Muscle layer of duodenum (tissue), 2 donors: ENCODE measurements around the gene SPC25.
A peak's percentile ranks its signal among the peaks of the same experiment; 100 is the strongest.

Experiments used
- H3K27ac ChIP-seq: one replicate; pipeline ENCODE4 v1.7.0; 2013; ENCODE audit warnings: mild to moderate bottlenecking, low read length
- H3K27me3 ChIP-seq: one replicate; pipeline ENCODE4 v1.7.0; 2013; ENCODE audit warnings: low read depth, mild to moderate bottlenecking, control low read depth, low read length
- H3K36me3 ChIP-seq, 2 donors: one replicate each; pipeline ENCODE4 v1.7.0; 2013; ENCODE audit warnings: low read length in 2 of 2, control low read depth in 1 of 2, mild to moderate bottlenecking in 1 of 2; ENCODE audit not compliant: insufficient read depth in 2 of 2, control insufficient read depth in 1 of 2
- H3K4me1 ChIP-seq, 2 donors: one replicate each; pipeline ENCODE4 v1.7.0; 2013; ENCODE audit warnings: low read length in 2 of 2, mild to moderate bottlenecking in 2 of 2, control low read depth in 1 of 2, moderate library complexity in 1 of 2; ENCODE audit not compliant: insufficient read depth in 2 of 2, control insufficient read depth in 1 of 2
- H3K4me3 ChIP-seq, 2 donors: one replicate each; pipeline ENCODE4 v1.7.0; 2013; ENCODE audit warnings: low read length in 2 of 2, low read depth in 1 of 2, mild to moderate bottlenecking in 1 of 2
- H3K9me3 ChIP-seq, 2 donors: one replicate each; pipeline ENCODE4 v1.7.0; 2013; ENCODE audit warnings: low read length in 2 of 2, control low read depth in 1 of 2, mild to moderate bottlenecking in 1 of 2; ENCODE audit not compliant: control insufficient read depth in 1 of 2
- donor health status: healthy.

The SPC25 gene

GRCh38 chr2:168920504-168921157 lies 30.4 kb upstream of the SPC25 start:
- H3K27me3 ChIP-seq: no peaks in the 10 kb centered on the region
- no peak overlapping the region for H3K27ac ChIP-seq
- H3K4me3 ChIP-seq: no peak overlapping the region
- no peaks in the 10 kb centered on the region for H3K36me3 ChIP-seq
- H3K9me3 ChIP-seq: peaks cover 0 to 3% of the 10 kb centered on the region in 2 donors
- H3K4me1 ChIP-seq: no peaks in the 10 kb centered on the region

DNA sequence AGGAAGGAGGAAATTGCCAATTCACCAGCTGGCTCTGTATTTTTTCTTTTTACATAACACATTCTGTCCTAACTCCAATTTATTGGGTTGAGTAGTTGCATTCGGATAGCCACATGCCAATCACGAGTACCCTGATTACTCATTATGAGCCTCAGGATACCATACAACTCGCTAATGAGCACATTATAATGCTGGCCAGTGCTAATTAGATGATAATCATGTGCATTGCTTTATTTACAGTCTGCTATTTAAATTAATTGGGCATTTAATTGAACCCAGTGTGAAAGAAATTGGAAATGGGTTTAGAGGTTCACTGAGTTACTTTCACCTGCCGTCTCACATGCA lies 26.1 kb upstream of the SPC25 start:
- Histone ChIP-seq H3K36me3 (no peaks in the 10 kb centered on the region), H3K4me1 (no peaks in the 10 kb centered on the region), H3K27ac (no peak overlapping the region), H3K27me3 (no peaks in the 10 kb centered on the region), H3K4me3 (no peak overlapping the region), H3K9me3 (peaks cover 0 to 5% of the 10 kb centered on the region in 2 donors)

DNA sequence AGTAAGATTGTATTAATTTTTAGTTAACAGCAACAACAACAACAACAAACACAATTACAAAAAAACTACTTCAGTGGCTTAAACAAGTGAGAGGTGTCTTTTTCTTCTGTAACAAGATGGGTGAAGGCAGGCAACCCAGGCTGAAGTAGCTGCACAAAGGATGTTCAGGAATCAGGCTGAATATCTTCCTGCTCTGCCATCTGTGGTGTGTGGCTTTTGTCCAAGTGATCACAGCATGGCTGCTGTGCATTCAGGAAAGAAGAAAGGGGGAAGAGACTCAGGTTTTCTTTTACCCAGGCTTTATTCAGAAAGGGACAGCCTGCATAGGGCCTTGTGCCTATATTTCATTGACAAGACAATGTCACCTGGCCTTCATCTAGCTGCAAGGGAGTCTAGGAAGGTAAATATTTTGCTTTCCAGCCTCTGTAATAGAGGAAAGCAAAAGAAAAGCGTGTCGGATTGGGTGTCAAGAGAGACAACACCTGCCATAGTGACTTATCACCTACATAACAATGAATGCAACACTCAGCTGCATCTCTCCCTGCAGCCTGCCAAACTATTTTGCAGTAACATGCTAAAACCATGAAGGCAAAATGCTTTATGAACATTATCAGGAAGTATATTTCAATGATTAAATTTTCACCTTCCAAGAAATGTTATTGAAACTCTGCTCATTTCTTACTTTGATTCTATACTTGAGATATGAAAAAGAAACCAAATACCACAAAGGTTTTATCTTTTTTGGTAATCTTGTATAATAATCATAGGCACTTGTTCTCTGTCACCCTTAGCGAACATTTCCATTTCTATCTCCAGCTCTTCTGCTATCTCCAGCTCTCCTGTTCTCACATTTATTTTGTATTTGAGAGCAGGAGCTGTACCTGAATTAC lies 25.5 kb upstream of the SPC25 start:
- Histone ChIP-seq H3K36me3 (no peaks in the 10 kb centered on the region), H3K27me3 (no peaks in the 10 kb centered on the region), H3K4me3 (no peak overlapping the region), H3K9me3 (peaks cover 0 to 5% of the 10 kb centered on the region in 2 donors), H3K4me1 (no peaks in the 10 kb centered on the region), H3K27ac (no peak overlapping the region)

GRCh38 chr2:168913495-168913894 lies 23.3 kb upstream of the SPC25 start:
- no peak overlapping the region for H3K27ac ChIP-seq
- H3K4me1 ChIP-seq: no peaks in the 10 kb centered on the region
- no peaks in the 10 kb centered on the region for H3K27me3 ChIP-seq
- peaks cover 0 to 5% of the 10 kb centered on the region in 2 donors for H3K9me3 ChIP-seq
- no peak overlapping the region for H3K4me3 ChIP-seq
- no peaks in the 10 kb centered on the region for H3K36me3 ChIP-seq

GRCh38 chr2:168912901-168913369 lies 22.7 kb upstream of the SPC25 start:
- Histone ChIP-seq H3K4me3 (peak overlapping the region; percentile 32 to 34), H3K27ac (no peak overlapping the region)

GRCh38 chr2:168912466-168912865 lies 22.2 kb upstream of the SPC25 start:
- Histone ChIP-seq H3K27ac (no peak overlapping the region), H3K36me3 (no peaks in the 10 kb centered on the region), H3K4me1 (no peaks in the 10 kb centered on the region), H3K4me3 (peak overlapping the region in 1 of 2 donors; percentile 32), H3K9me3 (peaks cover 0 to 5% of the 10 kb centered on the region in 2 donors), H3K27me3 (no peaks in the 10 kb centered on the region)

More at GRCh38 chr2:168912901-168913369, 22.7 kb upstream of the SPC25 start:
- Histone ChIP-seq H3K27me3 (no peaks in the 10 kb centered on the region), H3K4me1 (no peaks in the 10 kb centered on the region), H3K36me3 (no peaks in the 10 kb centered on the region), H3K9me3 (peaks cover 0 to 5% of the 10 kb centered on the region in 2 donors)

DNA sequence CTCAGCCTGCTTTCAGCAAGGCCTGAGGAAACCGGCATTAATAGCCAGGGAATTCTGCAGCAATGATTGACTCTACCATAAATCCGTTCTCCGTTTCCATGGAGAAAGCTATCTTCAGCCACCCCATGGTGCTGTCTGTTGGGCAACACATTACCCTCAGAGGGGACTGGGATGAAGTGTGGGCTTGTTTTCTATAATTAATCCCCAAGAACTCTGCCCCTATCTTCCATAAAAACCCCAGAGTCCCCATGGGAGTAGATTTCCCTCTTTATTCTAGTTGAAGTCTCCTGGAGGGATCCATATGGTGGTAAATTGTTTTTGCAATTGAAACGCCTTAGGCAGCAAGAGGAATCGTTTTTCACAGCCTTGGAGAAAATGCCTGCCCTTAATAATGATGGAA lies 20.1 kb upstream of the SPC25 start:
- Histone ChIP-seq H3K27me3 (no peaks in the 10 kb centered on the region), H3K36me3 (no peaks in the 10 kb centered on the region), H3K9me3 (no peaks in the 10 kb centered on the region), H3K27ac (no peak overlapping the region), H3K4me1 (no peaks in the 10 kb centered on the region), H3K4me3 (no peak overlapping the region)

DNA sequence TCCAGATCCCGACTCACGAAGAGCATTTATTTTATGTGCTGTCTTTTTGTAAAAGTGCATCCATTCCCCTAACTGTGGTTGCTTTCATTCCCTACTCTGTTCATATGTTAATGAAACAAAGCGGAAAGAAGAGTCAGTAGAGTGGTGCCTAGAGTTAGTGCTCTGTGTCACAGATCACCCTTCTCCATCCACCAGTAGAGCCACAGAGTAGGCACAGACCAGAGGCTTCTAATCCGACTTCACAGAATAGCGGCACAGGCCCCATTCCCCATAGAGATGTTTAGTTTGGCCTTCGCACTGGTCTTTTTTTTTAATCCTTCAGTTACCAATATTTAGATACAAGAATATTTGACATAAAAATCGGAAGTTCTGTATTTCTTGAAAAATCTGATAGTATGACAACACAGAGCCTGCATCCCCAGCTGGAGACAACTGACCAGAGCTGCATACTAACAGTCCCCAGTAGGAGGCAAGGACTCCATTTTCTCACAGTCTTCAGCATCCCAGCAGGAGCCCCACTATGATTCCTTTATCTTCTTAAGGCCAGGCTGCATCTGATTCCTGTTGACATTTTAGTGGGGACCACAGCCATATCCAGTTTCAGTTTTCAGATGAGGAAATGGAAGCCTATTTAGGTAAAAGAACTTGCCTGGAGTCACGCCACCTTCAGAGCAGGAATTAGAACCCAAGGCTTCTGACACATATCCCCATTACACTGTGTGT lies 17.9 kb upstream of the SPC25 start:
- Histone ChIP-seq H3K9me3 (no peaks in the 10 kb centered on the region), H3K27me3 (no peaks in the 10 kb centered on the region), H3K36me3 (no peaks in the 10 kb centered on the region), H3K4me1 (no peaks in the 10 kb centered on the region), H3K27ac (no peak overlapping the region), H3K4me3 (no peak overlapping the region)

DNA sequence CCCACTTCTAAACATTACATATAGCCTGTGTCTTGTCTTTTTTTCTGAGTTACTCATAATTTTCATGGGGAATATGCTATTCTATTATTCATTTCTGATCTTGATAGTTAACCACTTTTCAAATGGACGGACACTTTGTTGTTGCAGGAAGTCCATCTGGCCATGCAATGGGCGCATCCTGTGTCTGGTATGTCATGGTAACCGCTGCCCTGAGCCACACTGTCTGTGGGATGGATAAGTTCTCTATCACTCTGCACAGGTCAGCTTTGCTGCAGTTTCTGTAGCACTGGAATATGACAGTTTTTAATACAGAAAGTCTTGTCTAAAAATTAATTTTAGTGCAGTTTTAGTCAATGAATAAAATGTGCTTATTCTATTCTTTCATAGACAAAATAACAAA lies 14.1 kb upstream of the SPC25 start:
- Histone ChIP-seq H3K9me3 (no peaks in the 10 kb centered on the region), H3K36me3 (no peaks in the 10 kb centered on the region), H3K27me3 (no peaks in the 10 kb centered on the region), H3K4me3 (no peak overlapping the region), H3K4me1 (no peaks in the 10 kb centered on the region), H3K27ac (no peak overlapping the region)

GRCh38 chr2:168903888-168904287 lies 13.7 kb upstream of the SPC25 start:
- no peaks in the 10 kb centered on the region for H3K27me3 ChIP-seq
- H3K36me3 ChIP-seq: no peaks in the 10 kb centered on the region
- no peak overlapping the region for H3K27ac ChIP-seq
- H3K4me1 ChIP-seq: no peaks in the 10 kb centered on the region
- H3K9me3 ChIP-seq: no peaks in the 10 kb centered on the region
- no peak overlapping the region for H3K4me3 ChIP-seq

DNA sequence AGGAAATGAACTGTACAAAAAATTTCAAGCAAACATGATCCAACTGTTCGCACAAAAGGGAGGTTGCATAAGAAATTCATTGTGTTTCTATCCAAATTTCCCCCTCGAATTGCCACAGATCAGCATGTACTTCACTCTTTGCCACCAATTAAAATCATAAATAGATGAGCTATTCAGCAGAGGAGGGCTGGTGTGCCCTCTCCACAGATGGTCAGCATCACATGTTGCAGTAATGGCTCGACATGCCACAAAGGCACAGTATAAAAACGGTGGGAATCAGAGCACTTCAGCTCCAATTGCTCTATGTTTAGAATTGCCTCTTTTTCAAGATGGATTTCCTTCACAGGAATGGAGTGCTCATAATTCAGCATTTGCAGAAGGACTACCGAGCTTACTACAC lies 10.8 kb upstream of the SPC25 start, which contains the start of gene G6PC2:
Gene G6PC2, plus strand, starts transcription at position 289 of the 400 bp plus-strand sequence. Its CDS starts 41 bp downstream, at position 330.
- Histone ChIP-seq H3K36me3 (no peaks in the 10 kb centered on the region), H3K9me3 (no peaks in the 10 kb centered on the region), H3K27ac (no peak within 1 kb of the TSS), H3K27me3 (no peaks in the 10 kb centered on the region), H3K4me3 (no peak within 1 kb of the TSS), H3K4me1 (no peaks in the 10 kb centered on the region)
